GM08714 (cell line): ENCODE data around the gene PLCH2.

ENCODE experiments used
- H3K4me3 ChIP-seq: fragments of 200-500 bp; sonication (Bioruptor generic); 2 replicates; pipeline ENCODE4 v1.5.1; 2014; ENCODE audit warnings: mild to moderate bottlenecking, low read length, inconsistent platforms
- ZNF274 ChIP-seq: IDR thresholded peaks from 2 replicates; pipeline ENCODE4 v1.6.1; 2012; ENCODE audit warnings: mild to moderate bottlenecking, low read depth, low read length

PLCH2 gene

DNA sequence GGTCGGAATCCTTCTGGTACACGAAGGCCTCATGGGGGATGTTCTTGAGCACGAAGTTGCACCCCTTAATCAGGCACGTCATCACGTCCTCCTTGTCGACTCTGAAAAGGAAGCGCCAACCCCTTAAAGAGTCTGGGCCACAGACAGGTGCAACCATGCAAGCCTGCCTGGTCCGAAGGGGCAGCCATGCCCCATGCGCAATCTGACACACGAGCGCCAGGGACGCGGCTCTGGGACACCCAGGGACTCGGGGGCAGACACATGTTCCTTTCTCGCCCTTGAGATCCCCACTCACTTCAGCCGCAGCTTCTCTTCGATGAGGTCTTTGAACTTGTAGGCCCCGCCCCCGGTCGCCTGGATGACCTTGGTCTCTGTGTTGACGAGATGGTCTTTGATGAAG lies 44.7 kb downstream of the PLCH2 start:
- no peak overlapping the region for H3K4me3 ChIP-seq
- TF ChIP-seq ZNF274: no peak

DNA sequence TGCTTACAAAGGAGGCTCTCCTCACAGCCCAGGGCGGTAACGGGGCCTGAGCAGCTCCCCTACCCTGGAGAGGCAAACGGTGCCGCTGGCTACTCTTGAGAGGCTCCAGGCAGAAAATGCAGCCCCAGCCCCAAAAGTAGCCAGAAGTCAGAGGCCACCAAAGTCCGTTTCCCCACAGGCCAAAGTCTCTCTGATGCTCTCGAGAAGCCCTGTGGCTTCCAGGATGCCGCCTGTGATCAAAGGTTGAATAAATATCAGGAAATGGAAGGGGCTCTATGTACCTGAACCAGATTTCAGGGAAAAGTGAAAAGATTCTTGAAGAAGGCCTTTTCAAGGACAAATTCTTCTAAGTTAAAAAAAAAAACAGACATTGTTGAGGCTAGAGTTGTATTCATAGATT lies 46.1 kb downstream of the PLCH2 start:
- TF ChIP-seq ZNF274: no peak
- no peak overlapping the region for H3K4me3 ChIP-seq

DNA sequence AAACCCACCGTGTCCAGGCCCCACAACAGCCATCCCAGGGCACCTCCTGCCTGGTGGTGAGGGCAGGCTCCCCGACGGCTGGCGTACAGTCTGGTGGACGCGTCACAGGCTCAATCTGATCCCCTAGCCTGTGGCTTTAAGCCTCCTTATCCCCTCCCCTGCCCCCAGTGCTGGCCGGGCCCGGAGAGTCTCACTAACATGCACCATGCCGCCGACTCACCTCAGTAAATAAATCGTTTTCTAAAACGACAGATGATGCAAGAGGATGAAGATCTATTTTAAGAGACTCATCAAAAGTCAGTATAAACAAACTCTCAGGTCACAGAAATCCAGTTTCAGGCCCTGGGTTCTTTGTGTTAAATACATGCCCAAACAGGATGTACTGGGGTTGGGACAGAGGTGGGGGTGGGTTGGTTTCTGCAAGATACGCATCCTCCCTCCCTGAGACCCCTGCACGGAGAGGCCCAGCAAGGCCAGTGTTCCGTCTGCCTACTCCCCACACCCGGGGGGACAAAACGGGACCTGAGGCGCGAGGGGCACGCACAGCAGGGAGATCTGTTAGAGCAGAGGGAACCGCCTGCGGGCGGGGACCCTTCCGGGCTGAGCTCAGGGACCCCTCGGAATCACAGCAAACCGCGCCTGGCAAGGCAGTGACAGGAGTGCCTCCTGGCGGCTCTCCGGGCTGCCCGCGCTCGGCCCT lies 47.3 kb downstream of the PLCH2 start:
- TF ChIP-seq ZNF274: no peak
- H3K4me3 ChIP-seq: no peak overlapping the region

DNA sequence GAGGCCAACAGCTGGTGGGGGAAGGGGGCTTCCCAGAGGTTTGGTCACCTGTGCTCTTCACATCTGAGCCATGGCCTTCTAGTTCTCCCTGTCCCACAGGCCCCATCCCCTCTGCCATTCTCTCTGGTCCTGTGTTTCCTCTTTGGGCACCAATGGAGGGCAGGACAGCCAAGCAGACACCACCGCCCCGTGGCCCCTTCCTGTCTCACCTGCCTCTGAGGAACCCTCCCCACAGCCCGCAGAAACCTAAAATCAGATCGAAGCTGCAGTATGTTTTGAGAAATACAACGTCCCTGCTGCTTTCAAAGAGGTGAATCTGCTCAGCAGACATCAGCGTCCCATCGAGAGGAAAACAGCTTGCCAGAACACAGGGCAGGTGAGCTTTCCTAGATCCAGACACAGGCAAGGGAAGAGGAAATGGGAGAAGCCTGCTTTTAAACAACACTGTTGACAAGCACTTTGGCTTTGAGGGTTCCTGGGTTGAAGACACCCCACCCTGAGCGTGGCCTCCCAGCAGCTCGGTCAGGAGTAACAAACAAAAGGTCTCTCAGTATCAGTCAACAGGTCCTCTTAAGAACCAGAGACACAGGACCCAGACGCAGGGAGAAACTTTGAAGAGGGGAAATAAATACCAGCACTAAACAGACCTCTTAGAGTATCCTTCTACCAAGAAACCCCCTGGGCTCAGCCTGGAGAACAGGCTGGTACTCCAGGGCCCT lies 48.0 kb downstream of the PLCH2 start:
- TF ChIP-seq ZNF274: no peak
- no peak overlapping the region; the same call in 1 of the 2 replicates for H3K4me3 ChIP-seq

DNA sequence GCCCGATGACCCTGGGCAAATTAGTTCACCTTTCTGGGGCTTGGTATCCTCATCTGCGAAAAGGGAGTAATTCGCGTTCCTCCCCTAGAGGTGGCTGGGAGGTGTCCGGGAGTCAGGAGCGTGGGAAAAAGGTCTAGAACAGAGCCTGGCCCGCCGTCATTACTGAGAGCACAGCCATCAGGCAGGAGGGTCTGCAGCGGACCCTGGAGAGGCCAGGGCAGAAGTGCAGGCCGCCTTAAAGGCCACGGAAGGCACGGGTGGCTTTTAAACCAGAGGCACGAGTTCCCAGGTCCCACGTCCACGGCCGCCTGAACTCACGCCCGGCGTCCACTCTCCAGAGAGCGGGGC lies 49.5 kb downstream of the PLCH2 start:
- peak overlapping the region; percentile 84 for H3K4me3 ChIP-seq
- TF ChIP-seq ZNF274: no peak

DNA sequence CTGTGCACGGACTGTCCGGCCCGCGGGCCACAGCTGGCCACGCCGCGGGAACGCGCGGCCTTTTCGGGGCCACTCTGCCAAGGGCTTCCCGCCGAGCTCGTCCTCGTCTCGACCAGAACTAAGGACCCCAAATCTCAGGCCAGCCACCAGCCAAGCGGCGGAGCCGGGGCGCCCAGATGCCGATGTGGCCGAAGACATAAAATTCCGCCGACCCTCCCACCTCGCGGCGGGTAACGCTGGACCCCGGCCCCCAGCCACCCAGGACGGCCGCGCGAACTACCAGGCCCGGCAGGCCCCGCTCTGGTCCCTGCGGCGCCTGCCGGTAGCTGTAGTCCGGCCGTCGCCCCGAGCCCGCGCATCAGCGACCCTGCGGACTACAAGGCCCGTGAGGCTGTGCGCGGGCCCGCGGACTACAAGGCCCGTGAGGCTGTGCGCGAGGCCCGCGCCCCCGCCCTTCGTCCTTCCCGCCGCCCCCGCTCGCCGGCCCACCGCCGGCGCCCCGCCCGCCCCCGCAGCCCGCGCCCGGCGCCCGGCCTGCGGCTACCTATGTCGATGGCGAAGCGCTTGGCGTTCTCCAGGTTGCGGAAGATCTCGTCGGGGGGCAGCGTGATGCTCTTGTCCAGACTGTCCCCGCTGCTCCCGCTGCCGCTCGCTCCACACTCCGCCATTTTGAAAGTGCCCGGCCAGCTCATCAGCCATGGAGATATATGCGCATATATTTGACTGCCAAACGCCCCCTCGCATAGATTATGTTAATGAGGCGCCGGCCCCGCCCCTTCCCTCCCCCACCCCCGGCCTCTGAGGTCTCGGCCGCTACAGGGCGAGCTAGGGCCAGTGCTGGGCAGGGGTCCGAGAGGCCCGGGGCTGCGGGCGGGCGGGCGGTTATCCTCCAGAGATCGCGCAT lies 50.1 kb downstream of the PLCH2 start, which contains the start of gene PANK4:
TSS of gene PANK4 (minus strand) at position 677 of the 904 bp plus-strand sequence. CDS start at position 668, 9 bp downstream.
- peak within 1 kb of the TSS; percentile 84 for H3K4me3 ChIP-seq
- TF ChIP-seq ZNF274: no peak

DNA sequence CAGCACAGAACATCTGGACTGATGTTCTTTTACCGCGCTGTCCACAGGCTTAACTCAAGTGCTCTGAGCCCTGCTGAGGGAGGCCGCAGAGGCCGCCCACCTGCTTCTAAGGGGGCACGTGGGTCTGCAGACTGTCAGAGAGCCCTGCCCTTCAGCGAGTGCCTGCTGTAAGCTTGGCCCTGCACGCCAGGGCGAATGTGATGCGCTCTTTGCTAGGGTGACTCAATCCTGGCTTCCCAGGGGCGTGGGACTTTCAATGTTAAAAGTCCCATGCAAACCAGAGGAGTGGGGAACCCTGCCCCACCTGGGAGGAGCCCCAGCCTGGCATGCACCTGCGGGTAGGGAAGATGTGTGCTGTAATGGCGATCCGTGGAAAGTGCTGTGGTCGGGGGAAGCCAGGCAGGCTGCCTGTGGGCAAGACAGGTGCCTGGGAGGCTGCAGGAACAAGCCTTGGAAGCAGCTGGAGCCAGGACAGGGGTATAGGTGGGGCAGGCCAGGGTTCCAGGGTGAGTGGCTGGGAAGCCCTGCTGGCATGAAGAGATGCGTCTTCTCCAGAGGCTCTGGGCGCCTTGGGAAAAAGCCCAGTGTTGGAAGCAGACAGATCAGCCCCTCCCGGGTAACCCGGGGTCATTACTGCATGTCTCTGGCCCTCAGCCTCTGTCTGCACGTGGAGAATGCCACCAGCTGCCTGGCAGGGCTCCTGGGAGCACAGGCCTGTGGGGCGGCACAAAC lies 50.9 kb downstream of the PLCH2 start:
- no peak for TF ChIP-seq ZNF274
- no peak overlapping the region; the same call in 1 of the 2 replicates for H3K4me3 ChIP-seq

DNA sequence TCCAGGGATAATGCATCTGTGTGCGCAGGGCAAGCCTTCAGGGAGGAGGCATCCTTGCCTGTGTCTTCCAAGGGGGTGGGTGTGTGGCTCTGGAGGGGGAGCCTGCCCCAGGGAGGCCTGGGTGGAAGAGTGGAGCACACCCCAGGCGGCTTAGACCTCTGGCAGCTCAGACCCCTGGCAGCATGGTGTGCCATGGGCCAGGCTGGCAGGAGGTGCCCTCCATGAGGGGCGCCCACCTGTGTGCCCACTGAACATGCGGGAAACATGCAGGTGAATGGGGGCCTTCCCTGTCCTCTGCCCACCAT lies 51.4 kb downstream of the PLCH2 start:
- no peak for TF ChIP-seq ZNF274
- no peak overlapping the region for H3K4me3 ChIP-seq

DNA sequence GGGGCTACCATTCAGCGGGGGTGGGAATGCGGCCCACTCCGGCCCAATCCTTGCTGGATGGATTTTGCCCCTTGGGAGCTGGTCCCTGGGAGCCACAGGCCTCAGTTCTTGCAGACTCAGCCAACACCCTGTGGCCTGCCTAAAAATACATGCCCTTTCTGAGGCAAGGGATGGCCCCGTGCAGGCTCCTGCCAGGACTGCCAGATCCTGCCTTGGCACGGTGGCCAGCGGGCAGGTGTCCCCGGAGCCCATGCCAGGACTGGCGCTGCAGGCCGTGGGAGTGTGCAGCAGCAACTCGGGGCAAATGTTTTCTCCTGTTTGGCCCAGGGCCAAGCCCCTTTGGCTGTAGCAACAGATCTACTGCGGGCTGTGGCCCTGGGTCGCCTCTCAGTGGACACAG lies 51.9 kb downstream of the PLCH2 start:
- TF ChIP-seq ZNF274: no peak

DNA sequence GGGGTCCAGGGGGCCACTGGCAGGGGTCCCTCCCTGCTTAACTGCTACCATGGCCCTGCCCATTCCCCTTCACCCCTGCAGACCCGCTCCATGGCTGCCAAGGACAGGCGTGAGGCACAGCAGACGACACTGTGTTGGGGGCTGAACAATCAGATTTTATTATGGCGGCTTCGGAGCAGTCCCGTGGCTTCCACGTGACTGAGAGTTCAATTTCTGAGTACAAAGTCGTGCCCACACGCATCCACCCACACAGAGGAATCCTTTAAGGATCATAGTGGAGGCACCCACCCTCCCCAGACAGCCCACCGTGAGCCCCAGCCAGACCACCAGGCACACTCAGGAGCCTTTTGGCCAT lies 52.5 kb downstream of the PLCH2 start:
- no peak overlapping the region for H3K4me3 ChIP-seq
- no peak for TF ChIP-seq ZNF274

More for the DNA sequence above, 51.9 kb downstream of the PLCH2 start:
- H3K4me3 ChIP-seq: no peak overlapping the region

DNA sequence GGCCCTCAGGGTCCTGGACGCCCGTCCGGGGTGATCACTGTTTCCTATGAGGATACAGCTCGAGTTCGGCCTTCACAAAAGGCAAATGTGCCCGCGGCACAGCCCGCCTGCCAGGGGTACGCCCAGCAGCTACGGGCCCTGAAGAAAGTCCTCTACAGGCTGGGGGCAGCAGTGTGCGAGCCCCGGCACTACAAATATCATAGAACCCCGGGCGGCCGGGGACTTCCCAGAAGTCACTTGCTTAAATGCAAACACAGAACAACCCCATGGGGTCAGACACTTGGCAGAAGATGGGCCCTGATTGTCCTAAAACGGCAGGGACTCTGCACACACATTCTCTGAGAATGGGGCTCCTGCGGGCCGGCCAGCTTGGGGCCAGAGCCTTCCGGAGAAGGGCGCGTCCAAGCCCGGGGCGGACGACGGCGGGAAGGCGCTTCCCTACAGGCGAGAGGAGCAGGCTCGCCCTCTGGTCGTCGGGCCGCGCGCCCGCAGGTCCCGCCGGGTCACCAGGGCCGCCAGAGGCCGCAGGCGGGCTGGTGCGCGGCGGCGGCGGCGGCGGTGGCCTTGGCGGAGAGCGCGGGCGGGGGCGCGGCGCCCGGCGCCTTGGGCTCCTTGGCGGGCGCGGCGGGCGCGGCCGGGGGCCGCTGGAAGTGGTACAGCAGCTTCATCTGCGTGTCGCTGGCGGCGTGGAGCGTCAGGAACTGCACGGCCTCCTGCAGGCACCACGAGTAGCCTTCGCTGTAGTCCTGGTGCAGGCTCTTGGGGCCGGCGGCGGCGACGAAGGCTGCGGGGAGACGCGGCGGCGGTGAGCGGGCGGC lies 53.1 kb downstream of the PLCH2 start:
- H3K4me3 ChIP-seq: no peak overlapping the region; the same call in 1 of the 2 replicates
- TF ChIP-seq ZNF274: no peak

DNA sequence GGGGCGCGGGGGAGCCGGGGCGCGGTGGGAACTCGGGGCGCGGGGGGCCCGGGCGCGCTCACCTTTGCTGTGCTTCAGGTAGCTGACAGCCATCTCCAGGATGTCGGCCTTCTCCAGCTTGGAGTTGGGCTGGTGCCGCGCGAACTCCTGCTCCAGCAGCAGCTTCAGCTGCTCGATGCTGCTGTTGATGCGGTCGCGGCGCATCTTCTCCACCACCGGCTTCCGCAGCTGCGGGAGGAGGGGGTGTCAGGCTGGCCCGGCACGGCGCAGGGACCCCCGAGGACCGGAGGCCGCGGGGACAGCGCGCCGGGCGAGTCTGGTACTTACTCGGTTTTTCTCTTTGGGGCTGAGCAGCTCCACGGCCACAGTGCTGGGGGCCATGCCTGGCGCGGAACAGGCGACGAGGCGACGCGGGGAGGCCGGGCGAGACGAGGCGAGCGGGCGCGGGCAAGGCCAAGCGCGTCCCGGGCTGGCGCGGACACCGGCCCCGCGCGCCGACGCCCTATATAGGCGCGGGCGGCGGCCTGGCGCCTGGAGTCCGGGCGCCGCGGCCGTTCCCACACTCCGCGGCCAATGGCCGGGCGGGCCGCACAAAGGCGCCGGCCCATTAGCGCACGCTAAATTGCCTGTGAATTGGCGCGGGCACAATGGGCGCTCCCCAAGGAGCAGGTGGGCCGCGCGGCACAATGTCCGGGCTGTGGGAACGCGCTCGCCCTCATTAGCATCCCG lies 53.9 kb downstream of the PLCH2 start, which contains the start of gene HES5:
TSS of gene HES5 (minus strand) at position 480 of the 729 bp plus-strand sequence. CDS start at position 381, 99 bp downstream.
- H3K4me3 ChIP-seq: peak within 1 kb of the TSS; percentile 9; the same call in 1 of the 2 replicates
- no peak for TF ChIP-seq ZNF274
